NCI-H2196 treated with DMSO at 0.1 percent for 48 hours (cell line): ENCODE data around the gene IGHMBP2.
"Not testable (repeated sequence)": the region's sequence is repeated elsewhere in the genome, so short reads cannot be mapped to it uniquely, and the experiment has no call there.

ENCODE experiments used
- DNase-seq: peaks from one replicate; lab custom pipeline; 2025; ENCODE audit not compliant: unreplicated experiment; lab: John Stamatoyannopoulos, UW

The IGHMBP2 gene

DNA sequence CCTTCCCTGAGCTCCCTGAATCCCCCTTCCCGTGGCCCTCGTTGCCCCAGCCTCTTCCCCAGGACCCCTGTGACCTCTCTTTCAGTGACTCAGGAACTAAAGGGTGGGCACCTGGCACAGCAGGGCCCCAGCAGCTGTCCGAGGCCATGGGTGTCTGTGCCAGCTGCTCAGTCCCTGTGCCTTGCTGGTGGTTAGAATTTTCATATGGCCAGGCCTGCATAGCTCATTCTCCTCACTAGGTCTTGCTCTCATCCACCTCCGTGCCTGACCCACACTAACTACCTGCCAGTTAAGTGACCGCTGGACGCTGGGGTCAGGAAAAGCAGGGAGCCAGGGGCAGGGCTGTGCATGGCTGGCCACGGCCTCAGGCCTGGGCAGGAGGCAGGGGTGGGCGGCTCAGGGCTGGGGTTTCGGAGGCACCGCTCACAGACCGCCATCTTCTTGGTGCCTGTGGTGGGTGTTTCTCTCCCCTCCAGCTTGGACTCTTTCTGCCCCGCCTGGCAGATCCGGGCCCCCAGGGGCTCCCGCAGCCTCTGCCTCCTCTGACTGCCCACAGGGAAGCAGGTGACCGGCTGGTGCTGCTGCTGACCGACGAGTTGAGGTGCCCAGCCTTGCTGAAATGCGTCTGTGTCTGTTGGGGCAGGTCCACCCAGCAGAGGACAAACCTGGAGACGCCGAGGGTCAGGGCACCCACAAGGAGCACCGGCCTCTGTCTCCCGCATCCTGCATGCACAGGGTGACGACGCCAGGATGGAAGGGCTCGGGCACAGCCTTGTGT lies 56.8 kb downstream of the IGHMBP2 start:
- no peak for DNase-seq

DNA sequence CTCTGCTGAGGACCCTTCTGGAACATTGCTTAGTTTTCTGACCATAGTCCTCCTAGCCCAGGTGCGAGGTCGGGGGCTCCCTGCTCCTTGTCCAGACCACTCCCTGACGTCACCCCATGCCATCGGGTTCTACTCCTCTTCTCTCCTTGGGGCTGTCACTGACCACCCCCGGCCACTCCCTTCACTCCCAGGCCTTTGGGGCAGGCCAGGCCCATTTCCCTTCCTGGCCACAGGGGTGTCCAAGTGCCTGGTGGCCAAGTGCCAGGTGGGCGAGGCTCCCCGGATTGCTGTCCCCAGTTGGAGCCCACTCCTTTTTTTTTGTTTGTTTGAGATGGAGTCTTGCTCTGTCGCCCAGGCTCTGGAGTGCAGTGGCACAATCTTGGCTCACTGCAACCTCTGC lies 57.6 kb downstream of the IGHMBP2 start:
- DNase-seq, result no peak

DNA sequence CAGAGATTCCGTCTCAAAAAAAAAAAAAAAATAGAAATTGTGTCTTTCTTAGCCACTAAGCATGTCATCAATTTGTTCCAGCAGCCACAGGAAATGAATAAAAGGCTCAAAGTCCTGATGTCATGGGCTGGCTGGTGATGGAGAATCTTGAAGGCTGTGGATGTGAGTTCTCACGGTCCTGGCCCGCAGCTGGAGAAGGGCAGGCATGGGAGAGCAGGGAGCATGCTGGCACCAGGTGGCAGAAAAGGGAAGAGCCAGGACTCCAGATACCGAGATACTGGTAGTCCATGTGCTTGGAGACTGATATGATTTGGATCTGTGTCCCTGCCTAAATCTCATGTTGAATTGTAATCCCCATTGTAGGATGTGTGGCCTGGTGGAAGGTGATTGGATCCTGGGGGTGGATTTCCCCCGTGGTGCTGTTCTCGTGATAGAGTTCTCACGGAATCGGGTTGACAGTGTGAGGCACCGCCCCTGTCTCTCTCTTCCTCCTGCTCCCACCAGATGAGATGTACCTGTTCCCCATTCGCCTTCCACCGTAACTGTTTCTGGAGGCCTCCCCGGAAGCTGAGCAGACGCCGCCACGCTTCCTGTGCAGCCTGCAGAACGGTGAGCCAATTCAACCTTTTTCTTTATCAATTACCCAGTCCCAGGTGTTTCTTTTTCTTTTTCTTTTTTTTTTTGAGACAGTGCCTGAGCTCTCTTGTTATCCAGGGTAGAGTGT lies 59.0 kb downstream of the IGHMBP2 start:
- no peak for DNase-seq

DNA sequence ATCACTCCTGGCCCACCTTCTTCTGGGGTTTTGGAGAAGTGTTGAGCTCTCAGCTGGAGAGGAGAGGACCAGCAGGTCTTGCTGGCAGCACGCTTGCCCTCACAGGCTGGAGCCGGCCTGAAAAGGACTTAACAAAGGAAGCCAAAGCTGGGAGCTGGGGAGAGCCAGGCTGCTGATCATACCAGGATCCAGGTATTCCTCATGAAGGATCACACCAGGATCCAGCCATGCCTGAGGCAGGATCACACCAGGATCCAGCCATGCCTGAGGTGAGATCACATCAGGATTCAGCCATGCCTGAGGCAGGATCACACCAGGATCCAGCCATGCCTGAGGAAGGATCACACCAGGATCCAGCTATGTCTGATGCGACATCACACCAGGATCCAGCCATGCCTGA lies 60.1 kb downstream of the IGHMBP2 start:
- DNase-seq, result no peak

DNA sequence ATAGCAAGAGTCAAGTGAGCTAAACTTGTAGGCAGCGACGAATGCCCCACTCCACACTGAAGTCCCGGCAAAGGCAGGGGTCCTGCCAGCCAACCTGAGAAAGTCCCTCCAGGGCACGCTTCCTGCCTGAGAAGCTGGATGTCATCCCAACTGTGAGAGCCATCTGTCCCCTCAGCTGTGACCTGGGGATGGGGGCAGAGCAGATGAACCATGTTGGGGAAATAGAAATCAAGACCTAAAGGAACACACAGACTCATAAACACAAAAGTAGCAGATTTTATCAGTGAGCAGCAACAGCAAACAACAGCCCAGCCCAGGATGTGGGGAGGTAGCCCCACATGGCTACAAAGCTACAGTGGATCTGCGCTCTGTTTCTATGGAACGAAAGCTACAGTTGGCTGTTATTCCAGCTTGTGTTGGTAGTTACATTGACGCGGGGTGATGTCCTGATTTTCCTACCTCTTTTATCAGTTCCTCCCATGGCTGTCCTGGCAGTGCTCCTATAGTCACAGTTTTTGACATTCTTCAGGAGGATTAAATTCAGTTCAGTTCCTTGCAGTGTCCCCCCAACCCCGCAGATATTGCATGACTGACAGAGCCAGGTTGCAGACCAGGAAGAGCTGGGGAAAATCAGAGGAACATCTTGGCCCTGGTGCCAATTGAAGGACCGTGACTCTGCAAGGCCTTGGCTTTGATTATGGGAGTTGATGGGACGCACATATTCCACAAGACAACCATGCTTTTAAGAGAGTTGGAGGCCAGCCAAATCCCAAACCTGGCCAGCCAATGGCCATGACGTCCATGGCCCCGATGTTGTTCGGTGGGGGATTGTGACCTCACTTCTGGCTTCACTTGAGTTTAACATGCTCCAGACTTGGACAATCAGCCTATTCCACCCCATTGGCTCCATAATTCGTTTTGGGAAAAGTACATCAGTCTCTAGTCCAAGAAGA lies 62.5 kb downstream of the IGHMBP2 start:
- DNase-seq, result no peak

DNA sequence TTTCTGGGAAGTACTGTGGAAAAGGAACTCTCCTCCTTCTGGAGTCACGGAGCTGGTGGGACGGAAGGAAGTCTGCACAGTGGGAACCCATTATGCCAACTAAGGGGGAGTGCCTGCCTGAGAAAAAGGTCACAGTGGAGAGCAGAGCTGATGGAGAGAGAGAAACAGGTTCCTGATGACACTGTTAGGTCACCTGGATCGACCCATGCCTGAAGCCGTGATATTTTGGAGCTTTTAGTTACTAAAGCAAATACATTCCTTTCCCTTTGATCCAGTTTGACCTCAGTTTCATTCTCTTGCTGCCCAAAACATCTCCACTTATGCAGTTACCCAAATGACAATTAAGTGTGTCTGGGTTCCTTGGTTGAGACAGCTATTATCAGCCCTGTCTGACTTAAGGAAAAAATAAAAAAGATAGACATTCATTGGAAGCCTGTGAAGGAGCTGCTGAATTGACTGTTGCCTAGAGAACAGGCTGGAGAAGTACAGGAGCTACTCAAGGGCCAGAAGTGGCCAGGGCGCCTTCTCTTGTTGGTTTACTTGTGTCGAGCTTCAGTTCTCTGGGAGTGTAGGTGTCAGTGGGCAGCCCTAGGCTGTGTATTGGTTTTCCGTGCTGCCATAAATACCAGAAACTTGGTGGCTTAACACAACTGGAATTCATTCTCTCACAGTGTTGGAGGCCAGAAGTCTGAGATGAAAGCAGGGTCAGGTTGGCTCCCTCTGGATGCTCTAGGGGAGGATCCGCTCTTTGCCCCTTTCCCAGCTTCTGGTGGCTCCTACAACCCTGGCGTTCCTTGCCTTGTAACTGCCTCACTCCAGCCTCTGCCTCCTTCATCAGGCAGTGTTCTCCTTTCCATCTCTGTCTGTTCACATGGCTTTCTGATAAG lies 63.4 kb downstream of the IGHMBP2 start:
- DNase-seq, result no peak

DNA sequence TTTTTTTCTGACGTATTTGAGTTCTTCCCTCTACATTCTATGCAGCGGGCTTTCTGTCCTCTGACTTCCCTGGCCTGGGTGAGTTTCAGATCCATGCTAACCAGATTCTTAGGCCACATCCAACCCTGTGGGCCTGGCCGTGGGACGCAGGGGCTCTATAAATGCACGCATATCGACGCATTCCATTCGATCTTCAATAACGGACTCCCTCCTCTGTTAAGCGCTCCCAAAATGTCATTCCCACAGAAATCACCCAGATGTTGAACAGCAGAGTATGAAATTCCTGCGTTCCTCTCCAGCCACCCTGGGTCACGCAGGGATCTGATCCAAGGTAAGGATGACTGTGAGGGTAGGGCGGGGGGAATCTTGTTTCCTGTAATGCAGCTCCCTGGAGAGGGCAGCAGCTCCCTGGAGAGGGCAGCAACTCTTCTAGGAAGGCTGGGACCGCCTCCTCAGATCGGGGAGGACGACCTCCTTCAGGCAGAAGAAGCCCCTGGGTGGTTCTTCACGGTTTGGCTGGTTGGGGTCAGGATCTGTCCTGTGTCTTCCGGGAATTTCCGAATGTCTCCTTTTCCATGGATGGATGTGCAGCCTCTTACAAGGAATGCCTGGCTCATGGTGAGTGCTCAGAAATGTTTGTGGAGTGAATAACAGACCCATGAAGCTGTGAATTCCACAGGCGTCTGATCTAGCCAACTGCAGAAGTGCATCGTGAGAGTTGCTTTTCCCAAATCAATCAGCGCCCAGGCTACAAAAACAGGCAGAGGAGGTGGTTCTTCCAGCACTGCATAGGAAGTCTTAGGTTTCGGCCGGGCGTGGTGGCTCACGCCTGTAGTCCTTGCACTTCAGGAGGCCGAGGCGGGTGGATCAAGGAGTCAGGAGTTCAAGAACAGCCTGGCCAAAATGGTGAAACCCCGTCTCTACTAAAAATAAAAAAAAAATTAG lies 64.9 kb downstream of the IGHMBP2 start:
- DNase-seq, result no peak

DNA sequence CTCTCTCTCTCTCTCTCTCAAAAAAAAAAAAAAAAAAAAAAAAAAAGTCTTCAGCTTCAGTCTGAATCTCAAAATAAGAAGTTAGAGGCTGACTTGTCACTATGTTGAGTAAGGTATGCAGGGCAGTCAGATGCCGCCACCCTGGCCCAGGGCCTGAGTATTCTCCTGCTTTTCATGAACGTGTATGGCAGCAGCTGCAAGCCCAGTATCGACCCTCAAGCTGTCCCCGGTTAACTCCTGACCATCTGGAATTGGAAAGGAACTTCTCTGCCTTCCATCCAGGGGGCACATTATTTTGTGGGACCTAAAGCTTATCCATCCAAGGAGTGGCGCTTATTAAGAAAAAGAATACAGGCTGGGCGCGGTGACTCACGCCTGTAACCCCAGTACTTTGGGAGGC lies 65.7 kb downstream of the IGHMBP2 start:
- no peak for DNase-seq

DNA sequence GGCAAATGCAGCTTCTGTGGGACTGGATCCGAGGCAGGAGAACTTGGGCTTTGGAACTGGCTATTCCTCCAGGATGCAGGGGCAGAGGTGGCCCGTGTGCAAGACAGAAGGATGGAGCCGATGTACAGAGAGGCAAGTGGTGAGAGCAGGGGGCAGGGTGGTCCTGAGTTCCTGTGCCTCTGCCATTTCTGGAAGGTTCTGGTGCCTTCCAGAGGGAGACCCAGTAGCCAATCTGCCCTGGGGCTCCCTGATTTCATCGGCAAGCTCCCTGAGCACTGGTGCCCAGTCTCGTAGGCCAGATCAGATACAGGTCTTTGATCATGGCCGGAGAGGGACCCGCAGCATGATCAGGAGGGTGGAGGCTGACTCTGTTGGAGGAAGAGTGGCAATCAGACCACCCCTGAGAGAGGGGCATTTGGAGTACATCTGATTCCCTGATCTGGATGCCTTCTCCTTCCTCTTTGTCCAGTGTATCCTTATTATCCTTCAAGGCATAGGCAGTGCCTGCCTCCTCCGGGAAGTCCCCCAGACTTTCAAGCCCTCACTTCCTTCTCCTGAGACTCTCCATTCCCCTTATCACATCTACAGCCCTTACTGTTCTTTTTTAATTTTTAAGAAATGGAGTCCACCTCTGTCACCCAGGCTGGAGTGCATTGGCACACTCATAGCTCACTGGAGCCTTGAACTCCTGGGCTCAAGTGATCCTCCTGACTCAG lies 67.4 kb downstream of the IGHMBP2 start:
- no peak for DNase-seq

DNA sequence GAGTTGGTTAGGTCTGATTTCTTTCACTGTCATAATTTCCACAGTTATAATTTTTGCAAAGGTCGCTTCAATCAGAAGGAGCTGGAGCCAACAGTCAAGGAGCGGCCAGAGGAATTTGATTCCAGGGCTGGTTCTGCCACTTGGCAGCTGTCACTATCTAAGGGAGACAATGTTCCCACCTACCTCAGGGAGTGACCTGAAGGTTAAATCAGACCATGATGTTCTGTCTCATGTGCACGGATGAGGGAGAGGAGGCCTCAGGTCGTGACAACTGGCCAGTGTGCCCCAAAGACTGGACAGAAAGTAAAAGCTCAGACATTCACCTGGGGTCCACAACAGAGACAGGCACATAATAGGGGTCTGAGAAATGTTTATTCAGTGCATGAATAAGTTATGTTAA lies 69.5 kb downstream of the IGHMBP2 start:
- DNase-seq, result no peak

DNA sequence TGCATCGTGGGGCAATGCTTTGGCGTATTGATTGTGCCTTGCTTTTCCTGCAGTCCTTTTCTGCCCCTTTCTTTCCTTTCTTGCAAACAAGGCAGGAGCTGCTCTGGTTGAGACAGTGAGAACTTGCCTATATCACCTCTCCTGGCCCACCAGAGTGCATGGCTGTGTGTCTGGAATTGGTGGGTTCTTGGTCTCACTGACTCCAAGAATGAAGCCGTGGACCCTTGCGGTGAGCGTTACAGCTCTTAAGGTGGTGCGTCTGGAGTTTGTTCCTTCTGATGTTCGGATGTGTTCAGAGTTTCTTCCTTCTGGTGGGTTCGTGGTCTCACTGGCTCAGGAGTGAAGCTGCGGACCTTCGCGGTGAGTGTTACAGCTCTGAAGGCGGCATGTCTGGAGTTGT lies 70.0 kb downstream of the IGHMBP2 start:
- not testable (repeated sequence) for DNase-seq

DNA sequence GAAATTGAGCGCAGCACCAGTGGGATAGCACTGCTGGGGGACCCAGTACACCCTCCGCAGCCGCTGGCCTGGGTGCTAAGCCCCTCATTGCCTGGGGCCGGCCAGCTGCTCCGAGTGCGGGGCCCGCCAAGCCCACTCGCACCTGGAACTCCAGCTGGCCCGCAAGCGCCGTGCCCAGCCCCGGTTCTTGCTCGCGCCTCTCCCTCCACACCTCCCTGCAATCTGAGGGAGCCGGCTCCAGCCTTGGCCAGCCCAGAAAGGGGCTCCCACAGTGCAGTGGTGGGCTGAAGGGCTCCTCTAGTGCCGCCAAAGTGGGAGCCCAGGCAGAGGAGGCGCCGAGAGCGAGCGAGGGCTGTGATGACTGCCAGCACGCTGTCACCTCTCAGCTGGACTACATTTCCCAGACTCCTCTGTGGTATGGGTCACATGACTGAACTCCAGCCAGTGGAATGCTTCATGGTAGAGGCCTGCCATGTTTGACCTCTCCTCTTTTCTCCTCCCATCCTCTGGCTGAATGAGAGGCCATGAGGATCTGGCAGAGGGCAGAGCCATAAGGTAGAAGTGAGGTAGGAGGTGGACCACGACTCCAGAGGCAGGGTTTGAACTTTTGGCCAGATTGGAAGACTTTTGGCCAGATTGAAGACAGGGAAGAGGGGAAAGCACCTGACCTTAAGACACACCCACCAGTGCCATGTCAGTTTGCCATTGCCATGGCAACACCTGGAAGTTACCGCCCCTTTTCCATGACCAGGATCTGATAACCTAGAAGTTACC lies 70.9 kb downstream of the IGHMBP2 start:
- DNase-seq, result no peak

DNA sequence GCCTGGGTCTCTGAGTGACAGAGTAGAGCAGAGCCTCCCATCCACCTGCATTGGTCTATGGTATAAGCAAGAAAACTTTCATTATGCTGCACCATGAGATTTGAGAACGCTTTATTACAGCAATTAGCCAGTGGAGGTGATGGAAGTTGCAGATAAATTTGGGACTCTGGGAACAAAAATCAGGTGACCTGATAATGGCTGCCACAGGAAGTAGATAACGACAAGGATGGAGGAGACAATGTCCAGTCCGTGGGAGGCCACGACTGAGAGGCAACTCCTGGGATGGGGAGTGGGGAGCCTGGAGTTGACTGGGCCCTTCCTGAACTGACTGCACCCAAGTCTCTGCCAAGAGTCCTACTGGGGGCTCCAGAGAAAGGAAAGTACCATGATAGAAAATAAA lies 72.4 kb downstream of the IGHMBP2 start:
- DNase-seq, result no peak

DNA sequence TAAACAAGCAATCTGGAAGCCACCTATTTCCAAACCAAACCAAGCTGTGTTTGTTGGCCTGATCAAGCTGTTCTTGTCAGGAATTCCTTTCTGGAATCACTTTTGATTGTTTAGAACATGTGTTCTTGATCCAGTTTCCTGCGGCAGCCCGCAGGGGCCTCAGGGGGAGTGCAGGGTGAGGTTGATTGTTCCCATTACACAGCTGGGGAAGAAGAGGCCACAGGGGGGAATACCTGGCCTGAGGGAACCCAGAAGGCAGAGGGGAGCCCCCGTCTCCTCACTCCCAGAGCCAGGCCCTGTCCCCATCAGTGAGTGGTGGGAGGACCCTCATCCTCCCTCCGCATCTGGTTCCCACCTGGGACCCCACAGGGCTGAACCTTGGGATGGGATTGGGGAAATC lies 72.9 kb downstream of the IGHMBP2 start:
- DNase-seq, result no peak

DNA sequence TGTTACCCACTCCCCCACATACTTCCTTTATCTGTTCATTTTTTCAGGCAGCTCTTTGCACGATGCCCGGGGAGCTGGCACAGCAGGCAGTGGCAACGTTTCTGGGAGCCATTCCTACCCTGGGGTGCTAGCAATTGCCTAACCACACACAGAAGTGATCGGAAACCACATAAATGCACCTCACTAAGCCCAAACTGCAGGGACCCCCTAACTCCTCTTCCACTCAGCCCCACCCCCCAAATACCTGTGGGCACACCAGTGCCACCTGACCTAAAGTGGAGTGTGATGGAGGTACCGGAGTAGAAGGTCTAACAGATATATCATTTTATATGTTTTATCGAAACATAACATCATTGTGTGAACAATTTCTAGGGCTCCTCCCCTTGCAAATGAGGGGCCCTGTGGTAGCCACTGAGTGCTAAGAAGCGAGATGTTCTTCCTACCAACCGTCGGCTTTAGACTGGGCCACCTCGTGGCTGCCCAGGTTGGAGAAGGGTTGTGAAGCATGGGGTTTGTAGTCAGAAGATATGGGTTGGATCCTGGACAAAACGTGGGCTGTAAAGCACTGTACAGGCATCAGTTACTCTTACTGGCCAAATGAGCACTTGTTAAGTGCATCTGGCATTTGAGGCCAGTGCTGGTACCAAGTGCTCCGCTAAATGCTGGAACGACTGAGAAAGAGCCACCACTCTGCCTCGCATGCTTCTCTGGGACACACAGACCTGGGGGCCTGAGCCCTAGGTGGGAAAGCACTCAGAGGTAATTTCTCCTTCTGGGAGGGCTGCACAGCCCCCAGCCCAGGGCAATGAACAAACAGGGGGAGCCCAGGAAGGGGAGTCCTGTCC lies 74.3 kb downstream of the IGHMBP2 start:
- DNase-seq, result no peak

DNA sequence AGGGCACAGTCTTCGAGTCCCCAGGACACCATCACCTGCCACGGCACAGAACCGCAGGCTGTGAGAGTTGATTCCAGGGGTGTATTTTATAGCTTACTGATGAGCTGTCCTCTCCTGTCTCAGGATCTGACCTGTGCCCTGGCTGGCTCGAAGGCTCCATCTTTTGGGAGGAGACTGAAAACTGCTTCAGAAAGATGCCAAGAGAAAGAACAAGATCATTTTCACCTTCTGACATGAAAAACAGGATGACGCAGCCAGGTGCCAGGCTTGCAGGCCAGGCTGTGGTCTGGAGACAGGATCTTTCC lies 74.9 kb downstream of the IGHMBP2 start:
- no peak for DNase-seq

DNA sequence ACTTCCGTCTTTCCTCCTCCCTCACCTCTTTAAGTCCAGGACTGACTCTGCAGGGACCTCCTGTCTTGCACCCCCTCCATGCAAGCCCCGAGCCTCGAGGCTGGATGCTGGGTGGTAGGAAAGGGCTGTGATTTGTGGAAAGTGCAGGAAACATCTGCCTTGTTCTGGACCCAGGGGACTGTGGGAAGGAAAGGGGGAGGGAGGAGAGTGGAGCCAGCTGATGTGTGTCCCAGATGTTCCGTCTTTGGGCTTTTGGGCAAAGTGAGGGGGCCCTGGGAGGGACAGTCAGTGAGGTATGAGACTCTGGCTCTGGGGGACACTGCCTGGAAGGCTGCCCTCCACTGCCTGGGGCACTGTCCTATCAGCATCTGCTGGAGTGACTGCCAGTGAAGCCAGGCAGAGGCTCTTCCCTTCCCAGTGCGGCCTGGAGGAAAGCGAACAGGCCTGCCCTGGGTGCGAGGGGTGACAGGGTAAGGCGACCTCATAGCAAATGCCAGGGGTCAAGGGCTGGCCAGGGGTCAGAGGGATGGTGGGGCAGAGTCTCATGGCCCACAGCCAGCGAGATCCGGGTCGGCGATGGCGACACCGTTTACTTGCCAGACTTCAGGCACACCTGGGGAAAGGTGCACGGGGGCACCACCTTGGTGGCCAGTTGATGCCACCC lies 75.4 kb downstream of the IGHMBP2 start:
- DNase-seq, result no peak
